GM21360 (cell line): ENCODE measurements around the gene ANO8.

Experiments used
- ATAC-seq: cut with Tn5 transposase; IDR thresholded peaks from one replicate; pipeline ENCODE4 v1.9.1; 2021; ENCODE audit warnings: mild to moderate bottlenecking, moderate library complexity; ENCODE audit not compliant: unreplicated experiment

ANO8 gene

GRCh38 chr19:17329366-17330261 is 5.0 kb downstream of the ANO8 start:
- no peak for ATAC-seq

- no peak for ATAC-seq
Observed at GRCh38 chr19:17328517-17329365, 5.9 kb downstream of the ANO8 start.

- ATAC-seq: no peak
Observed at GRCh38 chr19:17327654-17328516, 6.8 kb downstream of the ANO8 start.

- ATAC-seq: no peak
Observed at GRCh38 chr19:17327068-17327653, 7.5 kb downstream of the ANO8 start.

- no peak for ATAC-seq
Observed at GRCh38 chr19:17326595-17326966, 8.1 kb downstream of the ANO8 start.

- ATAC-seq: no peak
Observed at GRCh38 chr19:17325881-17326594, 8.6 kb downstream of the ANO8 start.

GRCh38 chr19:17325133-17325532 is 9.5 kb downstream of the ANO8 start:
- no peak for ATAC-seq

- no peak for ATAC-seq
Observed at GRCh38 chr19:17324357-17325114, 10.1 kb downstream of the ANO8 start.

- ATAC-seq: no peak
Observed at GRCh38 chr19:17323964-17324332, 10.7 kb downstream of the ANO8 start.

GRCh38 chr19:17323300-17323963 is 11.2 kb downstream of the ANO8 start:
- ATAC-seq: no peak

GRCh38 chr19:17322854-17323253 is 11.8 kb downstream of the ANO8 start:
- no peak for ATAC-seq

GRCh38 chr19:17321655-17322489 is 12.8 kb downstream of the ANO8 start:
- ATAC-seq: no peak

GRCh38 chr19:17320435-17320834 is 14.2 kb downstream of the ANO8 start:
- ATAC-seq: no peak

GRCh38 chr19:17319473-17320238 is 15.0 kb downstream of the ANO8 start:
- no peak for ATAC-seq

GRCh38 chr19:17318966-17319365 is 15.7 kb downstream of the ANO8 start:
- ATAC-seq: no peak

- no peak for ATAC-seq
Observed at GRCh38 chr19:17314007-17314593, 20.6 kb downstream of the ANO8 start.
